ENCODE data around the gene ZNF805.
"Not testable (repeated sequence)": the region's sequence is repeated elsewhere in the genome, so short reads cannot be mapped to it uniquely, and the experiment has no call there.

The ZNF805 gene

GRCh38 chr19:57278481-57278880 is 38.0 kb downstream of the ZNF805 start:
- H3K4me3 ChIP-seq (ENCODE audit: low read length in 2 of 2); H2BK15ac ChIP-seq (ENCODE audit: low read length); H3K9me3 ChIP-seq (replicated peaks in 1 of 2; ENCODE audit: control insufficient read depth in 2 of 2, insufficient read depth in 1 of 2, low read depth in 1 of 2, low read length in 2 of 2); H2AK5ac ChIP-seq (ENCODE audit: low read depth, low read length); H3K4ac ChIP-seq (ENCODE audit: low read length); H3K79me1 ChIP-seq (ENCODE audit: low read depth, low read length); H2AFZ ChIP-seq (ENCODE audit: low read length); H3K27ac ChIP-seq (replicated peaks; ENCODE audit: low read length); H3K23ac ChIP-seq (ENCODE audit: low read depth, low read length, poor library complexity); H3K27me3 ChIP-seq (ENCODE audit: control insufficient read depth in 3 of 3, insufficient read depth in 3 of 3, low read depth in 1 of 3, low read length in 3 of 3); DNase-seq (ENCODE audit: low spot score); H3K9ac ChIP-seq (ENCODE audit: low read depth, low read length, poor library complexity); H2BK5ac ChIP-seq (ENCODE audit: low read length); H4K91ac ChIP-seq (ENCODE audit: low read depth, low read length, poor library complexity); H2BK12ac ChIP-seq (ENCODE audit: low read length); H3K18ac ChIP-seq (ENCODE audit: low read length); H4K8ac ChIP-seq (ENCODE audit: low read depth, low read length); H3K4me2 ChIP-seq (ENCODE audit: insufficient read depth, low read length, poor library complexity, severe bottlenecking); H2BK120ac ChIP-seq (ENCODE audit: low read depth, low read length); H3K14ac ChIP-seq (ENCODE audit: low read length): not testable (repeated sequence)
- Histone ChIP-seq H3K4me1 (ENCODE audit: control insufficient read depth in 2 of 2, insufficient read depth in 1 of 2, low read depth in 1 of 2, low read length in 2 of 2) (peaks cover 8 to 10% of the 10 kb centered on the region in 2 donors), H3K36me3 (replicated peaks in 1 of 2; ENCODE audit: control insufficient read depth in 2 of 2, insufficient read depth in 2 of 2, low read length in 2 of 2) (peaks cover 0 to 37% of the 10 kb centered on the region in 2 donors)
- no CpG with 5 or more reads among the region's 2 CpGs for WGBS, 2 donors (ENCODE audit: extremely low coverage in 2 of 2, insufficient read length in 2 of 2, insufficient replicate concordance in 1 of 2)

GRCh38 chr19:57279418-57280164 is 39.2 kb downstream of the ZNF805 start:
- peak overlapping the region; percentile 73 to 88 for H3K4me3 ChIP-seq (ENCODE audit: low read length in 2 of 2)
- peak overlapping the region; percentile 86 for H2AFZ ChIP-seq (ENCODE audit: low read length)
- no peak overlapping the region for H2BK120ac ChIP-seq (ENCODE audit: low read depth, low read length)
- peak overlapping the region; percentile 3 for H3K23ac ChIP-seq (ENCODE audit: low read depth, low read length, poor library complexity)
- DNase-seq (ENCODE audit: low spot score), result peak; percentile 74
- H3K14ac ChIP-seq (ENCODE audit: low read length), result peak overlapping the region; percentile 28
- H3K9me3 ChIP-seq (replicated peaks in 1 of 2; ENCODE audit: control insufficient read depth in 2 of 2, insufficient read depth in 1 of 2, low read depth in 1 of 2, low read length in 2 of 2), result no peaks in the 10 kb centered on the region
- no peak overlapping the region for H2BK12ac ChIP-seq (ENCODE audit: low read length)
- no peak overlapping the region for H4K8ac ChIP-seq (ENCODE audit: low read depth, low read length)
- no peak overlapping the region for H2AK5ac ChIP-seq (ENCODE audit: low read depth, low read length)
- peak overlapping the region; percentile 93 for H3K9ac ChIP-seq (ENCODE audit: low read depth, low read length, poor library complexity)
- peaks cover 4 to 42% of the 10 kb centered on the region in 2 donors for H3K36me3 ChIP-seq (replicated peaks in 1 of 2; ENCODE audit: control insufficient read depth in 2 of 2, insufficient read depth in 2 of 2, low read length in 2 of 2)
- H2BK5ac ChIP-seq (ENCODE audit: low read length), result peak overlapping the region; percentile 60
- WGBS, 2 donors (ENCODE audit: extremely low coverage in 2 of 2, insufficient read length in 2 of 2, insufficient replicate concordance in 1 of 2), result no CpG with 5 or more reads among the region's 25 CpGs
- no peak overlapping the region for H3K4ac ChIP-seq (ENCODE audit: low read length)
- H3K18ac ChIP-seq (ENCODE audit: low read length), result peak overlapping the region; percentile 91
- H3K27ac ChIP-seq (replicated peaks; ENCODE audit: low read length), result peak overlapping the region; percentile 90
- H3K4me1 ChIP-seq (ENCODE audit: control insufficient read depth in 2 of 2, insufficient read depth in 1 of 2, low read depth in 1 of 2, low read length in 2 of 2), result peaks cover 8 to 10% of the 10 kb centered on the region in 2 donors
- H4K91ac ChIP-seq (ENCODE audit: low read depth, low read length, poor library complexity), result no peak overlapping the region
- no peak overlapping the region for H2BK15ac ChIP-seq (ENCODE audit: low read length)
- peaks cover 9% of the 10 kb centered on the region for H3K79me1 ChIP-seq (ENCODE audit: low read depth, low read length)
- H3K4me2 ChIP-seq (ENCODE audit: insufficient read depth, low read length, poor library complexity, severe bottlenecking), result peak overlapping the region; percentile 60
- no peaks in the 10 kb centered on the region for H3K27me3 ChIP-seq (ENCODE audit: control insufficient read depth in 3 of 3, insufficient read depth in 3 of 3, low read depth in 1 of 3, low read length in 3 of 3)

GRCh38 chr19:57280165-57280961 is 39.9 kb downstream of the ZNF805 start, which contains the start of gene ZNF460:
TSS of gene ZNF460 (plus strand) at chr19:57280485. CDS start at chr19:57280807, 322 bp downstream.
- Histone ChIP-seq H3K18ac (ENCODE audit: low read length) (peak within 1 kb of the TSS; percentile 94), H3K79me1 (ENCODE audit: low read depth, low read length) (peaks cover 9% of the 10 kb centered on the region), H2BK5ac (ENCODE audit: low read length) (peak within 1 kb of the TSS; percentile 60), H2AK5ac (ENCODE audit: low read depth, low read length) (peak within 1 kb of the TSS; percentile 2), H3K9me3 (replicated peaks in 1 of 2; ENCODE audit: control insufficient read depth in 2 of 2, insufficient read depth in 1 of 2, low read depth in 1 of 2, low read length in 2 of 2) (no peaks in the 10 kb centered on the region), H3K4me1 (ENCODE audit: control insufficient read depth in 2 of 2, insufficient read depth in 1 of 2, low read depth in 1 of 2, low read length in 2 of 2) (peaks cover 8 to 10% of the 10 kb centered on the region in 2 donors), H3K14ac (ENCODE audit: low read length) (peak within 1 kb of the TSS; percentile 60), H3K4me2 (ENCODE audit: insufficient read depth, low read length, poor library complexity, severe bottlenecking) (peak within 1 kb of the TSS; percentile 74), H3K9ac (ENCODE audit: low read depth, low read length, poor library complexity) (peak within 1 kb of the TSS; percentile 93), H3K27ac (replicated peaks; ENCODE audit: low read length) (peak within 1 kb of the TSS; percentile 90), H3K36me3 (replicated peaks in 1 of 2; ENCODE audit: control insufficient read depth in 2 of 2, insufficient read depth in 2 of 2, low read length in 2 of 2) (peaks cover 8 to 47% of the 10 kb centered on the region in 2 donors), H3K4ac (ENCODE audit: low read length) (no peak within 1 kb of the TSS), H4K91ac (ENCODE audit: low read depth, low read length, poor library complexity) (no peak within 1 kb of the TSS), H2AFZ (ENCODE audit: low read length) (peak within 1 kb of the TSS; percentile 86), H2BK15ac (ENCODE audit: low read length) (no peak within 1 kb of the TSS), H3K4me3 (ENCODE audit: low read length in 2 of 2) (peak within 1 kb of the TSS; percentile 73 to 95), H4K8ac (ENCODE audit: low read depth, low read length) (no peak within 1 kb of the TSS), H3K27me3 (ENCODE audit: control insufficient read depth in 3 of 3, insufficient read depth in 3 of 3, low read depth in 1 of 3, low read length in 3 of 3) (no peaks in the 10 kb centered on the region), H2BK12ac (ENCODE audit: low read length) (no peak within 1 kb of the TSS), H3K23ac (ENCODE audit: low read depth, low read length, poor library complexity) (peak within 1 kb of the TSS; percentile 3), H2BK120ac (ENCODE audit: low read depth, low read length) (no peak within 1 kb of the TSS)
- peak; percentile 98 for DNase-seq (ENCODE audit: low spot score)
- no CpG with 5 or more reads among the region's 71 CpGs for WGBS, 2 donors (ENCODE audit: extremely low coverage in 2 of 2, insufficient read length in 2 of 2, insufficient replicate concordance in 1 of 2)

DNA sequence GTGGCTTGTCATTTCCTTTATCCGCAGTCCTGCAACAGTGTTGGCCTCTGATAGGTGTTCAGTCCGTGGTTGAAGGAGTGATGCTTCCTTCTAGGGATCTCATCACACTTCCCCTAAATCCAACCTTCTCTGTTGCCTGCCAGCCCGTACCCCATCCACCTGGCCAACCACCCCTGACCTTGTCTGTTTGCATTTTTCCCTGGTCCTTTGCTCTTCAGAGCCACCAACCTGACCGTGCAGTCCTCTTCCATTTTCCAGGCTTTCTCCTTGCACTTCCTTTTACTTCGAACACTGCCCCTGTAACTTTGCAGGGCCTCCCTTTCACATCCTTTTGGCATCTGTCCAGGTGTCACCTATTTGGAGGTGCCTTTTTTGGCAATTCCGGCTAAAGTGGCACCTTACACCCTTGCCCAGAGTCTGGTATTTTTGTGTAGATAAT is 40.5 kb downstream of the ZNF805 start:
- H3K36me3 ChIP-seq (replicated peaks in 1 of 2; ENCODE audit: control insufficient read depth in 2 of 2, insufficient read depth in 2 of 2, low read length in 2 of 2), result peaks cover 10 to 53% of the 10 kb centered on the region in 2 donors
- no peak overlapping the region for H3K18ac ChIP-seq (ENCODE audit: low read length)
- peak overlapping the region; percentile 3 for H3K23ac ChIP-seq (ENCODE audit: low read depth, low read length, poor library complexity)
- peaks cover 9% of the 10 kb centered on the region for H3K79me1 ChIP-seq (ENCODE audit: low read depth, low read length)
- H4K91ac ChIP-seq (ENCODE audit: low read depth, low read length, poor library complexity), result no peak overlapping the region
- peak overlapping the region; percentile 80 for H3K27ac ChIP-seq (replicated peaks; ENCODE audit: low read length)
- H3K14ac ChIP-seq (ENCODE audit: low read length), result peak overlapping the region; percentile 60
- no peak overlapping the region for H2BK12ac ChIP-seq (ENCODE audit: low read length)
- peak overlapping the region; percentile 73 to 95 for H3K4me3 ChIP-seq (ENCODE audit: low read length in 2 of 2)
- H3K4ac ChIP-seq (ENCODE audit: low read length), result no peak overlapping the region
- H4K8ac ChIP-seq (ENCODE audit: low read depth, low read length), result no peak overlapping the region
- no peaks in the 10 kb centered on the region for H3K27me3 ChIP-seq (ENCODE audit: control insufficient read depth in 3 of 3, insufficient read depth in 3 of 3, low read depth in 1 of 3, low read length in 3 of 3)
- WGBS, 2 donors (ENCODE audit: extremely low coverage in 2 of 2, insufficient read length in 2 of 2, insufficient replicate concordance in 1 of 2), result no CpG with 5 or more reads among the region's 6 CpGs
- no peak for DNase-seq (ENCODE audit: low spot score)
- H2AK5ac ChIP-seq (ENCODE audit: low read depth, low read length), result peak overlapping the region; percentile 2
- peaks cover 8 to 10% of the 10 kb centered on the region in 2 donors for H3K4me1 ChIP-seq (ENCODE audit: control insufficient read depth in 2 of 2, insufficient read depth in 1 of 2, low read depth in 1 of 2, low read length in 2 of 2)
- H3K9ac ChIP-seq (ENCODE audit: low read depth, low read length, poor library complexity), result peak overlapping the region; percentile 92
- no peaks in the 10 kb centered on the region for H3K9me3 ChIP-seq (replicated peaks in 1 of 2; ENCODE audit: control insufficient read depth in 2 of 2, insufficient read depth in 1 of 2, low read depth in 1 of 2, low read length in 2 of 2)
- H2BK5ac ChIP-seq (ENCODE audit: low read length), result no peak overlapping the region
- H3K4me2 ChIP-seq (ENCODE audit: insufficient read depth, low read length, poor library complexity, severe bottlenecking), result peak overlapping the region; percentile 74
- H2BK120ac ChIP-seq (ENCODE audit: low read depth, low read length), result no peak overlapping the region
- no peak overlapping the region for H2BK15ac ChIP-seq (ENCODE audit: low read length)
- peak overlapping the region; percentile 86 for H2AFZ ChIP-seq (ENCODE audit: low read length)

Data from neuronal stem cell (in vitro differentiated cells).